Measurements from ENCODE around the gene GRB14.

- TF ChIP-seq CTCF (IDR thresholded peaks at IDR 0.05; ENCODE audit: insufficient read depth, low read depth, low read length) (no peak), EZH2 (IDR thresholded peaks at IDR 0.05; ENCODE audit: insufficient read depth, low read length) (no peak)
Observed at GRCh38 chr2:164511738-164512137, 109.5 kb downstream of the GRB14 start.
